PC-9 (cell line): ENCODE results near the gene KATNB1.

Experiments used
- EZH2 ChIP-seq: fragments of 200-600 bp; sonication (generic); IDR thresholded peaks from 2 replicates; pipeline ENCODE4 v1.8.0; 2017; ENCODE audit warnings: antibody characterized with exemption, low read depth
- TF ChIP-seq, protein P1 (sequence below): fragments of 200-600 bp; sonication (generic); conservative IDR thresholded peaks from 2 replicates; pipeline ENCODE4 v1.6.1; 2017; ENCODE audit warnings: mixed run types, antibody characterized with exemption, mild to moderate bottlenecking, moderate library complexity

DNA sequence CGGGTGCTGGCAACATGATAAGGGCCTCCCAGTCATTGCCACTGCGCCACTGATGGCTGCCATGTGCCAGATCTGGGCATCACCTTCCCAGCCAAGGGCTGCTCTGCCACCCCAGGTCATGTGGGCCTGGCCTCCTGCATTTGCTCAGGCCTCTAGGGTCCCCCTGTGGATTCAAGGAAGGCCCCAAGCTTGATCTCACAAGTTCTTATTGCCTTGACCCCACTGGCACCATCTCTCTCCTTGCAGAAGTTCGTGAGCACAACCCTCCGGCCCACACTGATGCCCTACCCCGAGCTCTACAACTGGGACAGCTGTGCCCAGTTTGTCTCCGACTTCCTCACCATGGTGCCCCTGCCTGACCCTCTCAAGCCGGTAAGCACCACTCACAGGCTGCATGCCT is 35.7 kb upstream of the KATNB1 start:
- TF ChIP-seq, protein P1, sequence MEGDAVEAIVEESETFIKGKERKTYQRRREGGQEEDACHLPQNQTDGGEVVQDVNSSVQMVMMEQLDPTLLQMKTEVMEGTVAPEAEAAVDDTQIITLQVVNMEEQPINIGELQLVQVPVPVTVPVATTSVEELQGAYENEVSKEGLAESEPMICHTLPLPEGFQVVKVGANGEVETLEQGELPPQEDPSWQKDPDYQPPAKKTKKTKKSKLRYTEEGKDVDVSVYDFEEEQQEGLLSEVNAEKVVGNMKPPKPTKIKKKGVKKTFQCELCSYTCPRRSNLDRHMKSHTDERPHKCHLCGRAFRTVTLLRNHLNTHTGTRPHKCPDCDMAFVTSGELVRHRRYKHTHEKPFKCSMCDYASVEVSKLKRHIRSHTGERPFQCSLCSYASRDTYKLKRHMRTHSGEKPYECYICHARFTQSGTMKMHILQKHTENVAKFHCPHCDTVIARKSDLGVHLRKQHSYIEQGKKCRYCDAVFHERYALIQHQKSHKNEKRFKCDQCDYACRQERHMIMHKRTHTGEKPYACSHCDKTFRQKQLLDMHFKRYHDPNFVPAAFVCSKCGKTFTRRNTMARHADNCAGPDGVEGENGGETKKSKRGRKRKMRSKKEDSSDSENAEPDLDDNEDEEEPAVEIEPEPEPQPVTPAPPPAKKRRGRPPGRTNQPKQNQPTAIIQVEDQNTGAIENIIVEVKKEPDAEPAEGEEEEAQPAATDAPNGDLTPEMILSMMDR: no peak
- no peak for TF ChIP-seq EZH2
